Measurements from ENCODE around the gene HNRNPL.

GRCh38 chr19:38800577-38801347 is 49.0 kb downstream of the HNRNPL start:
- TF ChIP-seq CTCF (IDR thresholded peaks at IDR 0.05; ENCODE audit: low read length): no peak
- TF ChIP-seq EZH2phosphoT487 (IDR thresholded peaks at IDR 0.05; ENCODE audit: low read length): no peak
- TF ChIP-seq EZH2 (optimal IDR thresholded peaks at IDR 0.05; ENCODE audit: low read depth, low read length): no peak
